GM11168 (cell line): ENCODE measurements around the gene TMEM169.

Experiments
- in situ Hi-C: fragments of 300-500 bp; cut with MboI; formaldehyde crosslinking; loops from one replicate; pipeline ENCODE4 v1.12.0; 2022; ENCODE audit warnings: low sequenced_read_pairs; ENCODE audit not compliant: unreplicated experiment

The TMEM169 gene

GRCh38 chr2:216098421-216099334 is 17.0 kb downstream of the TMEM169 start:
- in situ Hi-C loops, result no loop called here

GRCh38 chr2:216101109-216101508 is 19.4 kb downstream of the TMEM169 start:
- in situ Hi-C loops, result no loop called here

GRCh38 chr2:216103213-216103612 is 21.5 kb downstream of the TMEM169 start:
- in situ Hi-C loops, result no loop called here

GRCh38 chr2:216104691-216105090 is 23.0 kb downstream of the TMEM169 start:
- in situ Hi-C loops, result no loop called here

- in situ Hi-C loops, result no loop called here
Observed at GRCh38 chr2:216107320-216107719, 25.6 kb downstream of the TMEM169 start.

- in situ Hi-C loops, result no loop called here
Observed at GRCh38 chr2:216107760-216108159, 26.0 kb downstream of the TMEM169 start.

GRCh38 chr2:216108310-216108966 is 26.7 kb downstream of the TMEM169 start:
- in situ Hi-C loops, result no loop called here

- in situ Hi-C loops, result no loop called here
Observed at GRCh38 chr2:216108967-216109921, 27.5 kb downstream of the TMEM169 start, which contains the start of gene XRCC5. XRCC5 (plus strand) TSS chr2:216109348; CDS start chr2:216109437, 89 bp downstream.

GRCh38 chr2:216109962-216110614 is 28.4 kb downstream of the TMEM169 start:
- in situ Hi-C loops, result no loop called here

GRCh38 chr2:216110620-216111019 is 28.9 kb downstream of the TMEM169 start:
- in situ Hi-C loops, result no loop called here

- in situ Hi-C loops, result no loop called here
Observed at GRCh38 chr2:216111122-216111521, 29.4 kb downstream of the TMEM169 start.

GRCh38 chr2:216112926-216113325 is 31.2 kb downstream of the TMEM169 start:
- in situ Hi-C loops, result no loop called here

GRCh38 chr2:216113572-216113971 is 31.9 kb downstream of the TMEM169 start:
- in situ Hi-C loops, result no loop called here

GRCh38 chr2:216114382-216114713 is 32.6 kb downstream of the TMEM169 start:
- in situ Hi-C loops, result no loop called here

GRCh38 chr2:216114714-216115531 is 33.2 kb downstream of the TMEM169 start:
- in situ Hi-C loops, result no loop called here

- in situ Hi-C loops, result no loop called here
Observed at GRCh38 chr2:216116418-216116817, 34.7 kb downstream of the TMEM169 start.

GRCh38 chr2:216117561-216118340 is 36.0 kb downstream of the TMEM169 start:
- in situ Hi-C loops, result no loop called here

GRCh38 chr2:216118474-216118873 is 36.8 kb downstream of the TMEM169 start:
- in situ Hi-C loops, result no loop called here
